GM18868 (cell line): Measurements from ENCODE around the gene SCAMP2.
A peak's percentile ranks its signal among the peaks of the same experiment; 100 is the strongest.
"Not testable (repeated sequence)": the region's sequence is repeated elsewhere in the genome, so short reads cannot be mapped to it uniquely, and the experiment has no call there.

Experiments used
- ATAC-seq: cut with Tn5 transposase; IDR thresholded peaks from one replicate; pipeline ENCODE4 v1.9.1; 2021; ENCODE audit warnings: mild to moderate bottlenecking, moderate library complexity; ENCODE audit not compliant: unreplicated experiment

SCAMP2 gene, protein sequence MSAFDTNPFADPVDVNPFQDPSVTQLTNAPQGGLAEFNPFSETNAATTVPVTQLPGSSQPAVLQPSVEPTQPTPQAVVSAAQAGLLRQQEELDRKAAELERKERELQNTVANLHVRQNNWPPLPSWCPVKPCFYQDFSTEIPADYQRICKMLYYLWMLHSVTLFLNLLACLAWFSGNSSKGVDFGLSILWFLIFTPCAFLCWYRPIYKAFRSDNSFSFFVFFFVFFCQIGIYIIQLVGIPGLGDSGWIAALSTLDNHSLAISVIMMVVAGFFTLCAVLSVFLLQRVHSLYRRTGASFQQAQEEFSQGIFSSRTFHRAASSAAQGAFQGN

DNA sequence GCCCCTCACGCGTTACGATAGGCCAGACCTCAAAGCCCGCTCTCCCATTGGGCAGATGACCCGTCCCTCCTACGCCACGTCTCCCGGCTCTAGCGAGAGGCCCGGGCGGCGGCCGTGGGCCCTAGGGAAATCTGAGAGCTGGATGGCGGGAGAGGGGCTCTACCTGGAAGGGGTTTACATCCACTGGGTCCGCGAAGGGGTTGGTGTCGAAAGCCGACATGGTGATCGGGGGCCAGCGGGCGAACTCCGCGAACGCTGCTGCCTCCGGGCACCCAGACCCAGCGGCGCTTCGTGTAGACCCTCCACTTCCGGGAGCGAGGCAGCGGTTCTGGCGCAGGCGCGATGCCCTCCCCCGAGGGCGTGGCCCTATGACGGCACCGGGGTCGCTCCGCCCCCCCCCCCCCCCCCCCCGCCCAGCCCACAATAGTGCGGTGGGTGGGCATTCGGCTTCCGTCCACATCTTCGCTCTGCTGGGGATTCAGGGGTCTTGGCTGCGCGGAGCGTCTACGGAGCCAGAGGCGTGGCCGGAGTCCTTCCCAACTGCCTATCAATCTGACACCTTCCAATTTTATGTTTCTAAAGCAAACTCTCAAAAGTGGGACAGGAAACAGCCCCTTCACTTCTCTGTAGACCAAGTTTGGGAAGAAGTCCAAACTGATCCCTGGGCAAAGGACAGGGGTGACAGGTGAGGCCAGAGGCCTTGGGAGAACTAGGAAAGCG, at the start of gene SCAMP2:
SCAMP2 (minus strand) TSS at position 330 of the 720 bp plus-strand sequence; CDS start at position 220, 110 bp downstream.
- ATAC-seq = peak; percentile 81

DNA sequence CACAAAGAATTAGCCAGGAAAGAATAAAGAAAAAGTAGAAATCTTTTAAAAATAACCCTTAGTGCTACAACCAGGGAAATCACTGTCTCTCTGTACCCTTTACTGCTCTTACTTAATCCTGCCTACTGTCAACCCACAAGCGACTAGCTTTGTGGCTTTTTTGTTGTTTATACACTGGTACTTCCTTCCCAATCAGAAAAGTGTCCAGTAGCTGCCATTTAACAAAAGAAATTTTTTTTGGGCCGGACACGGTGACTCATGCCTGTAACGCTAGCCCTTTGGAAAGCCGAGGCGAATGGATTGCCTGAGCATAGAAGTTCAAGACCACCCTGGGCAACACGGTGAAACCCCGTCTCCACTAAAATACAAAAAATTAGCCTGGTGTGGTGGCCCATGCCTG, 47.3 kb upstream of the SCAMP2 start:
- ATAC-seq = no peak

DNA sequence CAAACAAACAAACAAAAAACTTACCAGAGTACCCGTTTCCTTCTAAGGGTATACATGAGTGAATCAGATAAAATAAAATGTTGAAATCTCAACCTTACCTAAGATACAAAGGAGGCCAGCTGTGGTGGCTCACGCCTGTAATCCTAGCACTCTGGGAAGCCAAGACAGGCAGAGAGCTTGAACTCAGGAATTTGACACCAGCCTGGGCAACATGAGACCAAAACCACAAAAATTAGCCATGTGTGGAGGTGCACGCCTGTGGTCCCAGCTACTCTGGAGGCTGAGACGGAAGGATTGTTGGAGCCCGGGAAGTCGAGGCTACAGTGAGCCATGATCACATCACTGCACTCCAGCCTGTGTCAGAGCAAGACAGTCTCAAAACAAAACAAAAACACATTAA, 44.5 kb upstream of the SCAMP2 start:
- ATAC-seq = no peak

DNA sequence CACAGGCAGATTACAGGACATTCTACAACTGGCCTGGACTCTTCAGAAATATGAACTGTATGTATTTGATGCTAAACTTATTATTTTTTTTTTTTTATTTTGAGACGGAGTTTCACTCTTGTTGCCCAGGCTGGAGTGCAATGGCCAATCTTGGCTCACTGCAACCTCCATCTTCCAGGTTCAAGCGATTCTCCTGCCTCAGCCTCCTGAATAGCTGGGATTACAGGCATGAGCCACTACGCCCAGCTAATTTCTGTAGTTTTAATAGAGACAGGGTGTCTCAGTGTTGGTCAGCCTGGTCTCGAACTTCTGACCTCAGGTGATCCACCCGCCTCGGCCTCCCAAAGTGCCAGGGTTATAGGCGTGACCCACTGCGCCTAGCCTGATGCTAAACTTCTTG, 40.6 kb upstream of the SCAMP2 start:
- ATAC-seq = not testable (repeated sequence)

- no peak for ATAC-seq
These were observed 39.9 kb upstream of the SCAMP2 start for GRCh38 chr15:74913041-74913440.

- ATAC-seq = no peak
These were observed 35.5 kb upstream of the SCAMP2 start for GRCh38 chr15:74908635-74909034.

DNA sequence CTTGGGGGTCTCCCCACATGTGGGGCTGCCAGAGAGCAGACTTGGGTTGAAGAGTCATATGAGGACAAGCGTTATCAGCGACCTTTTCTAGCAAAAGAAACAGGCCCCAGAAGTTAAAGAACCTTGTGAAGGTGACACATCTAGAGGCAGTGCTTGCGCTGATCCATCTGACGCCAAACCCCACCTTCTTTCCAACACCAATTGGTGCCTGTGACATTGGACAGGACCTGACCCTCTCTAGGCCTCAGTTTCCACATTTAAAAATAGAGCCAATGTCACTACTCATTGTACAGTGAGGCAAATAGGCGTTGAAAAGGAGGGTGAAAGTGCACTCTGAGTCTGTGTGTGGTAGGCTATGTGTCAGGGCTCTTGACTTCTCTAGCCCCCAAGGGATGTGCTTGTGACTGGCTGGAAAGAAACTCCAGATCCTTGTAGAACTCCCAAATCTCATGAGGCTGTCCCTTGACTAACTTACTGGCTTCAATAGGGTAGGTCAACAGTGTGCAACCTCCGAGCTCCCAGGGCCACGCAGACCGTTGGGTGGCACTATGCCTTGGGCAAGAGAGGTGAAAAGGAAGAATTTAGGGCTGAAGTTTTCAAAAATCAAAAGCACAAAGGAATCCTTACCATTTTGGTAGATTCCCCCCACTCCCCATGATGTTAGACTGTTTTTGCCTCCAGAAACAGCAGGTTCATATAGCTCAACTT, 34.2 kb upstream of the SCAMP2 start:
- peak; percentile 8 for ATAC-seq

- ATAC-seq = peak; percentile 83
These were observed 33.4 kb upstream of the SCAMP2 start, which contains the start of gene FAM219B for GRCh38 chr15:74906450-74907162. Gene FAM219B, minus strand, starts transcription at chr15:74906851. Its CDS starts 51 bp downstream, at chr15:74906800.

DNA sequence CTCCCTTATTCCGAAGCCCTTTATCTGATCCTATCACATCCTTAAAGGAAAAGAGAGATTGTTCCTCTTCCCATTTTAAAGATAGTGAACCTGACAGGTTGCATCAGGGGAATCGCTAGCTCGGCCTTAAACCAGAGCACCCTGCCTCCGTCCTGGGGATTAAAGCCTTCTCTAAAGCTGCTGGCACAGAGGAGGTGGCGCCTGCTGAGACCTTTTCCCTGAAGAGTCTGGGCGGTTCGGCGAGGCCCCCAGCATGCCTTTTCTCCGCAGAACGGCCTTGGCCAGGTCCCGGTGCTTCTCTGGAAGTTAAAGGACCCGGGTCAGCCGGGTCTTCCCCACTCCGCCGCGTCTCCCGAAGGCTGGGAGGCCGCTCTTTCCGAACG, 32.9 kb upstream of the SCAMP2 start:
- peak; percentile 9 for ATAC-seq

DNA sequence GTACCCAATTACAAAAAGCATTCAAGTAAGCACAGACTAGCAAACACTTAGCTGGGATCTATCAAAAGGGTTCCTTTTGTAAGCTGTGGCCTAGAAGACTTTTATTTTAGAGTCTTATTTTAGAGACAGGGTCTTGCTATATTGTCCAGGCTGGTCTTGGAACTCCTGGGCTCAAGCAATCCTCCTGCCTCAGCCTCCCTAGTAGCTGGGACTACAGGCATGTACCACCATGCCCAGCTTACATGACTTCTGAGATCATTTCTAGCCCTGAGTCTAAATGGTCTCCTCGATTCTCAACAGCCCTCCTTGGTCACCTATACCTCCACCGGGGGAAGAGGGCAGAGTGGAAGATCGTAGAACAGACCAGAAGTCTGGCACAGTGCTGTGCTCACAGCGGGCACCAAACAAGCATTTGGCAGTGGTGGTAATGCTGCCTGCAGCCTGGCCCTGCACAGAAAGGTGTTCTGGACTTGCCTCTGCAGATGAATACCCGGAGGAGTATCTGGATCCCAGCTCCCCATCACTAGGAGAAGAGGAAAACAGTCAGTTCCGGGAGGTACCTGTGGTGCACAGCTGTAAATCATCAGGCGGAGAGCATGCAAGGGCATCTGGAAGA, 31.1 kb upstream of the SCAMP2 start:
- ATAC-seq = no peak

DNA sequence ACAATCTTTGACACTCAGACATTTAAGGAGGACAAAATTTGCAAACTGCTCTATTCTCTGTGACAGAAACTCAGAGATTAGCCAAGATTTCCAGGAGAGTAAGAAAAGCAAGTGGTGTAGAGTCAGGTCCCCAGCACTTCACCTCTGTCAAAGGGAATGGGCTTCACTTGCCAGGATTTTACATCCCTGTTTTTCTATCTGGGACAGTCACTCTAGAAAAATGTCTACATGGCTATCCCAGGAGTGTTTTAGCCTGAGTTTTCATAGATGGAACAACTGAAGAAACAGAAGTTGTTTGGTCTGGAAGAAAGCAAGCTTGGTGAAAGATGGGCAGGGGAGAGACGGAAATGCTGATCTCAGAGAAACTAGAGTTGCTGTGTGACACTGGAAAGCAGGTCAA, 30.5 kb upstream of the SCAMP2 start:
- no peak for ATAC-seq

- ATAC-seq = no peak
These were observed 29.3 kb upstream of the SCAMP2 start for GRCh38 chr15:74902295-74903075.

- no peak for ATAC-seq
These were observed 28.5 kb upstream of the SCAMP2 start for GRCh38 chr15:74901612-74902063.

GRCh38 chr15:74897300-74897701, 24.1 kb upstream of the SCAMP2 start:
- ATAC-seq = no peak

DNA sequence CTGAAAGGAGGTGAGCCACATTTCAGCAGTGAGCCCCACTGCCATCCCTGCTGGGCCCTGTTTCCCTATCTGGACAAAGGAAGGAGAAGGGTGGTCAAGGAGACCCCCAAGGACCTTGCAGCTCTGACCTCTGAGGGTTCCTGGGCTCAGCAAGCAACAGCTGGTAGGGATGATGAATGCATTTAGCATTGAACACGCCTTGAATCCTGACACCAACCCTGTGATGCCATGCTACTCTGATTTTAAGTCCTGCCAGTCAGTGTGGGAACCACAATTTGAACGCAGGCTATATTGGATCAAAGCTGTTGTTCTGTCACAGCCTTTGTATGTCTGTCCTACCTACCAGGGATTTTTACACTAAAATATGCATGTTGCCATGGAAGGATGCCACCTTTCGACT, 23.2 kb upstream of the SCAMP2 start:
- no peak for ATAC-seq

DNA sequence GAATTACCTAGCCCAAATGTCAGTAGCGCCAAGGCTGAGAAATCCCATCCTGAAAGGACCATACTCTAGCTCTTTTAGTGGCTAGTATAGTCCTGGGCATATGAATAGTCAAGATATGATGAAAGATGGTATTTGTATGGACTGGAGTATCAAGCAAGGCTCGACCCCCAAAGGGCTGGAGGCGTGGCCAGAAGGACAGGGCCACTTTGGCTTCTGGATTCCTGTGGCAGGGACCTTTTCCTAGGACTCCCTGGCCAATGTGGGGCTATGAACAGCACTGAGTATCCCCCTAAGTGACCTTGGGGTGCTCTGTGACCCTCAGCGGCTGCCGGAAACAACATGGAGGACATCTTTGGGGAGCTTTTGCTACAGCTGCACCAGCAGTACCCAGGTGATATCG, 22.7 kb upstream of the SCAMP2 start:
- ATAC-seq = no peak

GRCh38 chr15:74894383-74894782, 21.2 kb upstream of the SCAMP2 start:
- not testable (repeated sequence) for ATAC-seq

GRCh38 chr15:74893627-74894026, 20.5 kb upstream of the SCAMP2 start:
- ATAC-seq = no peak

DNA sequence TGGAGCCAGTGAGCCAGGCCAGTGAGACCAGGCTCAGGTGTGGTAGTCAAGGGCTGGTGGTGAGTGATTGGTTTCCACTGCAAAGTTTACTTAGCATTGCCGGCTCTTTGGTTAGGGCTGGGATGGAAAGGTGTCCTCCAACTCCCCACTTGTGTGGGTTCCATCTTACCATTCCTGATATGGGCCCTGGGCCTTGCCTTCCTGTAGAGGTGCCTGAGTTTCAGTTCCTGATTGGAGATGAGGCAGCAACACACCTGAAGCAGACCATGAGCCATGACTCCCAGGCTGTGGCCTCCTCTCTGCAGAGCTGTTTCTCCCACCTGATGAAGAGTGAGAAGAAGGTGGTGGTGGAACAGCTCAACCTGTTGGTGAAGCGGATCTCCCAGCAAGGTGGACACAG, 19.8 kb upstream of the SCAMP2 start:
- ATAC-seq = no peak

DNA sequence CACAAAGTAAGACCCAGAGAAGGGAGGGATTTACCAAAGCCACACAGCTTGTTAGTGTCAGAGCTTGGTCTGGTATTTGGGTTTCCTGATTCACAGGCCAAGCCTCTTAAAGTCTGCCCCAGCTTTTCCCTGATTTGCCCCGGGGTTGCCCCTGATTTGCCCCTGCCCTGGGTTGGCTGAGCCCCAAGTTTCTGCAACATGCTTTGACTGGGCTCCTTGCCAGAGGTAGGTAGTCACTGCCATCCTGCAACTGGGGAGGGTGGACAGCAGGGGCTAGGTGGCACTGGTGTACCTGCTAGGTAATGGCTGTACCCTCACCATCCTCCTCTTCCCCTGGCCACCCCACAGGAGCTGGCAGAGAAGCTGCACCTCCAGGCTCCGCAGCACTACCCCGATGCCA, 19.1 kb upstream of the SCAMP2 start:
- ATAC-seq = no peak
